Erythroblast (primary cell): Measurements from ENCODE around the gene CCPG1.

Experiments
- GATA1 ChIP-seq: IDR thresholded peaks from 2 replicates; pipeline ENCODE4 v1.6.1; 2011; ENCODE audit warnings: low read depth, mild to moderate bottlenecking, control low read depth, low read length, moderate library complexity
- POLR2A ChIP-seq: IDR thresholded peaks from 2 replicates; pipeline ENCODE4 v1.6.1; 2011; ENCODE audit warnings: mild to moderate bottlenecking, low read length

- no peak for TF ChIP-seq GATA1
- TF ChIP-seq POLR2A = no peak
Observed at GRCh38 chr15:55319537-55320237, 88.5 kb downstream of the CCPG1 start.
